HG02885 (cell line): ENCODE results near the gene CFAP61.

Source experiments
- ATAC-seq: cut with Tn5 transposase; IDR thresholded peaks from one replicate; pipeline ENCODE4 v1.9.1; 2021; ENCODE audit warnings: mild to moderate bottlenecking; ENCODE audit not compliant: unreplicated experiment, poor library complexity

The CFAP61 gene

GRCh38 chr20:20371083-20371482, 318.8 kb downstream of the CFAP61 start:
- ATAC-seq = no peak

- no peak for ATAC-seq
These were observed 319.3 kb downstream of the CFAP61 start for GRCh38 chr20:20371681-20372080.

GRCh38 chr20:20373091-20373571, 320.8 kb downstream of the CFAP61 start:
- no peak for ATAC-seq

- no peak for ATAC-seq
These were observed 323.5 kb downstream of the CFAP61 start for GRCh38 chr20:20375862-20376261.

GRCh38 chr20:20386192-20386591, 333.9 kb downstream of the CFAP61 start:
- ATAC-seq = no peak

GRCh38 chr20:20390393-20390792, 338.1 kb downstream of the CFAP61 start:
- no peak for ATAC-seq

GRCh38 chr20:20391115-20391514, 338.8 kb downstream of the CFAP61 start:
- no peak for ATAC-seq

- no peak for ATAC-seq
These were observed 339.4 kb downstream of the CFAP61 start for GRCh38 chr20:20391766-20392165.

GRCh38 chr20:20393207-20394120, 341.1 kb downstream of the CFAP61 start:
- ATAC-seq = no peak

- ATAC-seq = no peak
These were observed 342.8 kb downstream of the CFAP61 start for GRCh38 chr20:20395087-20395486.

GRCh38 chr20:20395903-20396568, 343.7 kb downstream of the CFAP61 start:
- ATAC-seq = no peak

- ATAC-seq = no peak
These were observed 344.5 kb downstream of the CFAP61 start for GRCh38 chr20:20396794-20397193.

- no peak for ATAC-seq
These were observed 345.8 kb downstream of the CFAP61 start for GRCh38 chr20:20398123-20398522.

- no peak for ATAC-seq
These were observed 347.5 kb downstream of the CFAP61 start for GRCh38 chr20:20399531-20400500.

- ATAC-seq = no peak
These were observed 349.7 kb downstream of the CFAP61 start for GRCh38 chr20:20401991-20402390.

GRCh38 chr20:20404633-20405032, 352.3 kb downstream of the CFAP61 start:
- ATAC-seq = no peak

- ATAC-seq = no peak
These were observed 353.3 kb downstream of the CFAP61 start for GRCh38 chr20:20405623-20406022.

- ATAC-seq = no peak
These were observed 354.0 kb downstream of the CFAP61 start for GRCh38 chr20:20406306-20406705.

- no peak for ATAC-seq
These were observed 355.8 kb downstream of the CFAP61 start for GRCh38 chr20:20407891-20408805.
